CD4-positive, alpha-beta T cell treated with Interleukin-12 subunit alpha and Interleukin-12 subunit beta, for 1 hour (primary cell): ENCODE measurements around the gene CENPP.
"Not testable (repeated sequence)": the region's sequence is repeated elsewhere in the genome, so short reads cannot be mapped to it uniquely, and the experiment has no call there.

Source experiments
- DNase-seq: peaks from one replicate; pipeline ENCODE4 v3.0.0-alpha.2; 2020

The CENPP gene

DNA sequence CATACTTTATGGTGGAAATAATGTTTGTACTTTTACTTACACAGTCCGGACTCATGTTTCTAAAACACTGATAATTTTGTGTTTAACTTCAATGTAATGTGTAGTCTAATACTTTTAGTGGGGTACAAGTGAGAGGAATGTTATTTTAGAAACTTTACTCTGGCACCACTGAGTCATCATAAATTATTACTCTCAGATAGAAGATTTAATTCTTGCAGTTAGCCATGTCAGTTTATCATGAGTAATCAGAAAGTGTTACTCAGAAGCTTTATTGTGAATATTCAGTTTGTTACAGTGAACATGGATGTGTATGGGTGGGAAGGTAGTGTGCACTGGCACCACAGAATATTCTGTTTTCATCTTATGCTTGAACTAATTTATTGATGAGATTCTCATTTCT is 58.6 kb downstream of the CENPP start:
- DNase-seq, result no peak

DNA sequence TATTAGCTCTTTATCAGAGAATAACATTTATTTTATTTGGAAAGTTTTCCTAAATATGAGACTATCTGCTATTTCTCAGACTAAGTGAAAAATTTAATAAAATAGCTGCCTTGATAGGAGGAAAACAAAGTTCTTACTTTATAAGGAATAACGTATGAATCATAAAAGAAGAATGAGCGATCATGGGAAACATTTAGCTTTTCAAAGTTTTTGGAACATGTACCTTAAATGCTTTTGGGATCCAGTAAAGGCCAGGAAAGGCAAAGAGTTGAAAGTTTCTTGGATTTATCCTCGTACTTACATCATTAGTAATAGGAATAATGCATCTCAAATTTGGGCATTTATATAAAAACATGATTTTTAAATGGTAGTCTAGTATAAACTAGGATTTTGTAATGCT is 59.2 kb downstream of the CENPP start:
- DNase-seq, result no peak

DNA sequence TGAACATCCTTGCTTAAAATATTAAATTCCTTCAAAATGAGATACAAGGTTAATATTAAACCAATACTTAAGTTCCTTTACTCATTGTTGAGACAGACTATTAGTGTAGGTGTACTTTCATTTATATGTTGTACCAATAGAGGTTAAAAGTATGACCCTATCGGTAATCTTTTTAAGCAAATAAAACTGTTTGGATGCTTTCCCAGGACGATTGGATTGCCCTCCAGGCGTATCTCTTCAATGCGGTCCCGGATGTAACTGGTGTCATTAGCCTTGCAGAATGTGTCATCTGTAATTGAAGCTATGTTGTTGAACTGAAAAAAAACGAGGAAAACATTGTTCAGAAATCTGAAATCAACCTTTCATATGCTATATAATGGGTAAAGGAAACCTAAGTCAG is 59.7 kb downstream of the CENPP start:
- DNase-seq, result no peak

DNA sequence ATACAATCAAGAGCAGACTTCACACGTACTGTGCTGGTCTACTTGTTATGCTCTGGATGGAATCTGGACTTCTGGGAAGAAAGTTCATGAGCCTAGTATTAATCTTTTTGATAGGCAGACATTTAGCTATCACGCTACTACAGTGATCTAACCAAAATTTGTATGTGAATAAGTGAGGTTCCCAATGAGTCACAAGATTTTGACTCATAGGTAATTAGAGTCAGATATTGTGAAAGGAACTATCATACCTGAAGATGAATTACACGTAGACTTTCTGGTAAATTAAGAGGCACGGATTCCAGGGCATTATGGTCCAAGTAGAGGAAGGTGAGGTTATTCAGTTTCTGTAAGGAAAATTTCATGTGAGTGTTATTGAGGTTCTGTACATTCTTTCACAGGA is 60.2 kb downstream of the CENPP start:
- DNase-seq, result no peak

DNA sequence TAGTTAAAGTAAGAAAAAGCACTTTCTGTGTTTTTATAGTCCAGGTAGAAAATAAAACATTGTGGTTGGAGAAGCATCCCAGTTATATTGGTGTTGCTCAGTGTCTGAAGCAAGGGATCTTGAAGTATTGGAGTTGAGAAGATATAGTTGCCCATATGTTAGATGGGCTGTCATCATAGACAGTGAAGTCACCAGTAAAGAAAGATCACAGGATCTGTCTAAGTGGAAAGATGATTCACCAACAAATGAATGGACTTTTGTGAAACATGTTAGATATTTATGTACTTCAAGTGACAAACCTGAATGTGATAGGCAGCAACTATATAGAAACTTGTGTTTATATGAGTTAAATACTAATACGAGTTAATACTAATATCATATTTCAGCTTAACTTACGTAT is 66.9 kb downstream of the CENPP start:
- no peak for DNase-seq

DNA sequence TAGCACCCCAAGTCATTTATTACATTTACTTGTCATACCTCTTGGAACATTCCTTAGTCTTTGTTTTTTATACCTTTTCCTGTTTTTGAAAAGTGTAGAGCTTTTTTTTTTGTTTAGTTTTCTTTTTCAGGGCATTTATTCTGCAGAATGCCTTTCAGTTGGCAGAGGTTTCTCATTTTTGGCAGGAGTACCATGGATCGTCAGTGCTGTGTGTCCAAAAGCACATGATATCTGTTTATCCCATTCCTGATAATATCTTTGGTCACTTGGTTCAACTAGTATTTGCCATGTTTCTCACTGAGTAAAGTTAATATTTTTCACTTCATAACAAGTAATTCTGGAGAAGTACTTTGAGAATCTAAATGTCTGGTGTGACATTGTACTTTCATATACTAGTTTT is 67.9 kb downstream of the CENPP start:
- no peak for DNase-seq

DNA sequence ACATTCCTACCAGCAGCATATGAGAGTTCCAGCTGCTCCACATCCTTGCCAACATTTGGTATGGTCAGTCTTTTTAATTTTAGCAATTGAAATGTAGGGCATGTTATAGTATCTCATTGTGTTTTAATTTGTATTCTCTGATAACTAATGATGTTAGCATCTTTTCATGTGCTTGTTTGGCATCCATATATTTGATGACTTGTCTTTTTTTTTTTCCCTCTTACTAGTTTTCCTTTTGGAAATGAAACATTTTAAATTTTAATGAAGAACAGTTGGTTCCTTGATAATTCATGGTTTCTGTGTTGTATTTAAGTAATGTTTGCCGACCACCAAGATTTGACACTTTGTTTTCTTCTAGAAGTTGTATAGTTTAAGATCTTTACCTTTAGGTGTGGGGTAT is 69.9 kb downstream of the CENPP start:
- no peak for DNase-seq

DNA sequence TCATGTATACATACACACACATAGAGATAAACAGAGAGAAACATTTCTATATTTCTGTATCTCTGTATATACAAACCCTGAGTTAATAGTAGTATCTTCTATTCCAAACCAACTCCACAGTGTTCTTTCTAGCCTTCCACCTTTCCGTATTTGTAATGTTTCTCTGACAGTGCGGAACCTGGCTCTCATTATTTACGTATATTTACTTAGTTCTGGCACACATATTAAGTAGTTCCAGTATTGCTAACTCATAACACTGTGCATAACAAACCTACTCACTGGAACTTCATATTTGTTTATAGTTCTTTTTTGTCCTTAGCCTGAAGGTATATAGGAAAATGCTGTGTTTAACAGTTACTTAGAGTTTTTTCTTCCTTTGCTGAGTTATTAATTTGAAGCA is 72.1 kb downstream of the CENPP start:
- no peak for DNase-seq

DNA sequence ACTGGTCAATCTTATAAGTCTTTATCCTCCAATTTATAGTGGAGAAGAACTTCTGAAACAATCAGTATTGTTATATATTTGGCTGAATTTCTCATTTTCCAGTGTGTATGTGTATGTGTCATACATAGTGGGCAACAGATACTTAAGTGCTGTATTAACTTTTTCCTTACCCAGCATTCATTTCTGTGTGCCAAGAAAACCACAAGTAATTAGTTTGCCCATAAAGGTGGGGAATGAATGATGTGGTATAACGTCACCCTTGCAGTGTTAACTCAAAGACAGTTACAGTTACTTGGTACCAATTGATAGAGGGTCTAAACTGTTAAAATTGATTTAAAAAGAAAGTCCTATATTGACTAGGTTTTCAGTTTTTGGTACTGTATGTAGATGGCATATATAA is 76.6 kb downstream of the CENPP start:
- DNase-seq, result no peak

DNA sequence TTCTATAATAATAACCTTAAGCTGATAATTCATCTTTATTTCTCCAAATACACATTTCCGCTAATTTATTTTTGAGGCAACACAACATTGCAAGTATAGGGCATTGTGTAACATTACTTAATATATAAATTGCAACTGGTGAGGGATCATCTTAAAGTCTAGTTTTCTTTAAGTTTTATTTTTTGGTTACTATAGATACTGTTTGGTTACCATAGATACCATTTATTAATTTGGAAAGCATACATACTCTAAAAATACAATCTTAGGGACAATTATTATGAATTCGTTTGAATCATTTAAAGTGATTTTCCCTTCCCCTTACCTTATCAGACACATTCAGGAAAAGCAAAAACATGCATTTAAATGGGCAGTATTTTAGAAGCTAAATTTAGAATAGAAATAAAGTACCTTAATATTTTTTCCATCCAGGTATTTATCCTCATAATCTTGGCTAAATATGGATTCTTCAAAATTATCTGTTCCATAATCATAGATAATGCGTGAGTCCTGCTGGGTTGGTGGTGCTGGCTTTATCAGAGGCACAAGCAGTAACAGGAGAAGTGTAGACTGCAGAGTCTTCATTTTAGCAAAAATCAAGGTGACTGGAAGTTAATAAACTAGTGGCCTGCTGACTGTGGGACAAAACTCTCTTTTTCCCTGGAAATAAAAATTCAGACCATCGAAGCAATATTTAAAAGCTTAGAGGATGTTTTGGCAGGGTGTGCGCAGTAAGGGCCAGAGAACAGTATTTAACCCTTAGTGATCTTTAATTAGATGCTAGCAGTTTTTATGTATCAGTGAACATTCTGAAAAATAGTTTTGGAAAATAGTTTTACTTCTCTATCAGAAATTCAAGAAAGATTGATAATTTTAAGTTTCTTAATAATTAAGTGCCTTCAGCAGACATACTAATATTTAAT is 77.3 kb downstream of the CENPP start:
- no peak for DNase-seq

DNA sequence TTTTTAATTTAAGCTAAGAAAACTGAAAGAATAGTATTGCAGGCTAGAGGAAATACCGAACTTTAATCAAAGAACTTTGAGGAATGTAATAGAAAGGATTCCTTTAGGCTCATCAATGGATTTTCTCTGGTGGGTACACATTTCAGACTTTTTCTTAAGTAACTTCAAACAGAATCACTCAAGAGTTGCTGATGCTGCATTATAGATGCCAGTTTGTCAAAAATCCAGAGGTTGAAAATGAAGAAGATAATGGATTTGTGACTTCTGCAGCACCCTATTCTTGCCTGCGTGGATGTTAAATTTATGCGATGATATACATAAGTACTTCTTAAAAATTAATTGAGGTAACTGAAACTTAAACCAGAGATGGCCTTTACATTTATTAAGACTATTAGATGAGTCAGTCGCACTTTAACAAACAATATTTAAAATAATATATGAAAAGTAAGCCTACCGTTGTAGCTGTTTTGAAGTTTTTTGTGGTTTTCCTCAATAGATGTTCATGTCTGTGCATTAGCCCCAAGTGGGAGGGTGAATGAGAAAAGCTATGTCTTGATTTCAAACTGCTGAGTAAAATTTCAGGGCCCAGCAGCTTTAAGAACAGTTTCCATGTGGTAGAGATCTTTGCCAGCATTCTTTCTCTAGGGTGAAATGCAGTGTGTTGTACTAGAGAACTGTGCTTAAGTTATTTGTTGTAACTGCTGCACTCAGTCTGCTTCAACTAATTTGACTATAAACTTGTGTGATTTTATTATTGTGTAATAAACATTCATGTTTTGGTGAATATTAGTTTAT is 78.5 kb downstream of the CENPP start, which contains the start of gene OGN:
TSS of gene OGN (minus strand) at position 537 of the 795 bp plus-strand sequence. CDS start 1,171 bp downstream, outside the sequence.
- DNase-seq, result no peak

DNA sequence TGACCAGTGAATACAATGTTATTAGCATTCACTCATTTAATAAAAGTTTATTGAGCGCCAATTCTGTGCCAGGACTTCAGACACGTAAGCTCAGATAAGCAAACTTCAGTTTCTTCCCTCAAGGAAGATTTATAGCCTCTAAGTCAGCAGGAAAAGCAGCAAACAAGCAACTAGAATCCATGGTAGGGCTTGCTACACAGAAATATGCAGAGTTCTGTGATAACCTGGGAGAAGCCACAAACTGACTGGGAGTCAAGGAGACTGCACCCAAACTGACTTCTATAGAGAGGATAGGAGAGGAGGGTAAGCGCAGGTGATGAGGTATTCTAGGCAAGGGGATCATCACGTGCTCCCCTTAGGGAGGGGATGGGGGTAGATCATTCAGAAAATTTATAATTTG is 80.1 kb downstream of the CENPP start:
- DNase-seq, result no peak

DNA sequence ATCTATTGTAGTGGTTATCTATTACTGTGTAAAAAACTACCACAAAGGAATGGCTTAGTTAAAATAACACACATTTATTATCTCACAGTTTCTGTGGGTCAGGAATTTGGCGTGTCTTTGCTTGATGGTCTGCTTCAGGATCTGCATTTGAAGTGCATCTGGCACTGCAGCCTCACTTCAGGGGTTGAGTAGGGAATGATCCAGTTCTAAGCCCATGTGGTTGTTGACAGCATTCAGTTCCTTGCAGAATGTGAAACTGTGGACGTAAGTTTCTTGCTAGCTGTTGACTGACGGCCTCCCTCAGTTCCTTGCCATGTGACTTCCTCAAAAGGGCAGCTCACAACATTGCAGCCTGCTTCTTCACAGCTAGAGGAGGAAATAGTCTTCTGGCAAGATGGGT is 80.7 kb downstream of the CENPP start:
- DNase-seq, result peak; percentile 53

DNA sequence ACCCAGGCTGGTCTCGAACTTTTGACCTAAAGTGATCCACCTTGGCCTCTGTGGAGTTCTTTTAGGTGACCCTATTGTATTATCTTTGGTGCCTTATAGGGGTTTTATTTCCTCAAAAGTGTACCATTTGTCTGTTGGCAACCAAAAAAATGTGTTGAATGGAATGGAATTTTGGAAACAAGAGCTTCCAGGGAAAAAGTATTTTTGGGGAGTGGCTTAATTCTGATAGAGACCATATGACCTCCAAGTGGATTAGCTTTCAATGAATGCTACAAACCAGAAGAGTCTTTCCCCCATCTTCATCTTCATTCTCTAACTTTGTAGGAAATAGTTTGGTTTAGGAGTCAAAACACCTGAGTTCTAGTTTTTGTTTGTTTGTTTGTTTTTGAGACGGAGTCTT is 82.1 kb downstream of the CENPP start:
- DNase-seq, result no peak

DNA sequence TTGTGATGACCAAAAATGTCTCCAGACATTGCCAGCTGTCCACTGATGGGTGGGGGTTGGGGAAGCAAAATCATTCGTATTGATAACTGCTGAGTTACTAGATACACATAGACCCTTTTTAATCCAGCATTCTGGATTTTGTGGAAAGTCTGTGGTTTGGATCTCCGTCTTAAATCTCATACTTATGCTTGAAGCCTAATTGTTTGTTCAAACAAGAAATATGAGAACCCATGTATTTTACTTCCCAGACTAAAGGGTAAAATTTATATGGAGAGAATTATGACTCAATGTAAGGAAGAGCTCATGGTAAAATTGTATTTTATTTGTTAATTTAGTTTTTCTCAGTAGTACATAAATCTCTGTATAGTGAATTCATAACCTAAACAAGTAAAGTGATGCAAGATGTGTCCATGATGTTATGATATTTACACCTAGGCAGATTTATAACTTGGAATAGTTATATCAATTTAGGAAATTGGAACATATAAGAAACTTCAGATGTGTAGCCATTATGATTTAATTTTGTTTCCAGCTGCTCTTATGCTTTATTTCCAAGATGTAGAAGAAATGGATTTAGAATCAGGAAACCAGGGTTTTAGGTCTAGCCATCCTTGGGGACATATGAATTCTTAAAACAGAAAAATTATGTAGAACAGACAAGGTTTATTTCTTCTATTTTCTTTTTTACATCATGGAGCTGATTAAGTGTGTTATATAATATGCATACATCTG is 83.2 kb downstream of the CENPP start:
- DNase-seq, result no peak

DNA sequence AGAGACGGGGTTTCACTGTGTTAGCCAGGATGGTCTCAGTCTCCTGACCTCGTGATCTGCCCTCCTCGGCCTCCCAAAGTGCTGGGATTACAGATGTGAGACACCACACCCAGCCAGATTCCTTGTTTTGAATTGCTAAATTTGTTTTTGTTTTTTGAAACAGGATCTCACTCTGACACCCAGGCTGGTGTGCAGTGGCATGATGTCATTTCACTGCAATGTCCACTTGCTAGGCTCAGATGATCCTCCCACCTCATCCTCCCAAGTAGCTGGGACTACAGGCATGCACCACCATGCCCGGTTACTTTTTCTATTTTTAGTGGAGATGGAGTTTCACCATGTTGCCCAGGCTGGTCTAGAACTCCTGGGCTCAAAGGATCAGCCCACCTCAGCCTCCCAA is 85.4 kb downstream of the CENPP start:
- DNase-seq, result not testable (repeated sequence)

DNA sequence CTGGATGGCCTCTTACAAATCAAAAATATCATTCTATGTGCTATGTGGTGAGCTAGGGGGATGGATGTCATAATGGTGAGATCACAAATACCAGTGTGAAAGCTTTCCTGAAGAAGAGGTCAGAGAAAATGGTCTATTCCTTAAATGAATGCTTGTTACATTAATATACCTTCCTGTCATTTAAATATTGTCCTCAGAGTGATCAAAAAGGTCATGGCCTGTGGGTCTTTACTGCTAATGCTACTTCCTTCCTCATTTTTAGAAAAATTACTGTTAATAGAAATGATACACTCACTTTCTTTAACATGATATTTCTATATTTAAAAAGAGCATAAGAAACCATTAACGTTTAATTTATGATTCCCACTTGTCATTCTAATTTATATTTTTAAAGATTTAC is 88.8 kb downstream of the CENPP start:
- no peak for DNase-seq

DNA sequence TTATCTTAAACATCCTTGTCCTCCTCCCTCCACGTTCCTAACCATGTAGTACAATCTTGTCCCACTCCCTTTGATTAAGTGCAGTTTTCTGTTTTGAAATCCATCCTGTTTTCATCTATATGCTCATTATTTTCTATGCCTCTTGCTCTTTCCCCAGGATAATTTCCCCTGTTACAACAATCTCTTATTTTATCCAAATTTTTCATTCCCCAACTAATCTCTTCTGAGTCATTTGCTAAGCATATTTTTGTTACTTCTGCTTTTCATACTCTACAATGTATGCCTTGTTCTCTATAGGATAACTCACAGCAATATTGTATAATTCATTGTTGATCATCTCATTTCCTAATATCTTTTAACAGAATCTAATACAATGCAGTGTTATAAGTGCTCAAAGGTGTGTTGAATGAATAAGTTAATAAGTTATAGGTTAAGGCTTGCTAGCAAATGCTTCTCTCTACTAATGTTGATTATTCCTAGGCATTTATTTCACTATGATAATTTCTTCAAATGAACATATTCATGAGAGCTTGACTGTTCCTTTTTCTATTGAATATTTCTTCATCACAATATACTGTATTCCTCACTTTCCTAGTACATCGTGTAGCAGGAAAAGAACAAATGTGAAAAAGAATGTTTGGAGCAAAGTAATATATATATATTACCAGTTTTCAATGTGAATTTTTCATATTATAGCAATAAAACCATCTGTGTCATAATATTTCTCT is 97.0 kb downstream of the CENPP start:
- DNase-seq, result no peak

DNA sequence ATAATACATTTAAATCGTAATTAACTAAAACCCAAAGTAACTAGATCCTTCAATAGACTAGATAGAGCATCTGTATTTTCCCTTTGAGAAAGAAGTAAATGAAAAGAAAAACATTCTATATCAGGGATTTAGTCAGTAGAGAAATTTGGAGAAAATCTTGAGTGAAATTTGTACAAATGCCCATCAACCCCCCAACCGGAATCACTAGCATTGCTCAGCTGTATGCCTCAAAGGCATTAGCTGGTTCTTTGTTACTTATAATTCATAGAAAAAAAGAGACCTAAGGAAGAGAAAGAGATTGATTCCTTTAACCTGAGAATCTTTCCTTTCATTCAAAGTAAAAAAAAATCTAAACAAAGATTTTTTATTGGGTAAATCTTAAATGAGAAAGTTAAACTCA is 97.9 kb downstream of the CENPP start:
- DNase-seq, result no peak

DNA sequence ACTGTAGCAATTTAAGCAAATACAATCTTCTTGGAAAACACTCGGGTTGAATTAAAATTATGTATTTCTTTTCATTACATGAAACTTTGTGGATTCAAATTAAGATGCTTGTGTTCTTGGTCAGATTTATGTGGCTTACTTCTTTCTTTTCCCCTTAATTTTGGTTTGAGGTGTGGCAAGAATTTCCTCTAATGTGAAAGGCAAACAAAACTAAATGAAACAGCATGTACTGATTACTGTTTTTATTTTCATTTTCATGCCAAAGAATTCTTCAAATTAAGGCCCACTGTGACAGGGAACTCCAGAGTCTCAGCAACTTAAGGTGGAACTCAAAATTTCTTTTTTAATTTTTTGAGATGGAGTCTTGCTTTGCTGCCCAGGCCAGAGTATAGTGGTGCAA is 98.6 kb downstream of the CENPP start, which contains the start of gene OMD:
TSS of gene OMD (minus strand) at position 132 of the 400 bp plus-strand sequence. CDS start 6,913 bp downstream, outside the sequence.
- no peak for DNase-seq

DNA sequence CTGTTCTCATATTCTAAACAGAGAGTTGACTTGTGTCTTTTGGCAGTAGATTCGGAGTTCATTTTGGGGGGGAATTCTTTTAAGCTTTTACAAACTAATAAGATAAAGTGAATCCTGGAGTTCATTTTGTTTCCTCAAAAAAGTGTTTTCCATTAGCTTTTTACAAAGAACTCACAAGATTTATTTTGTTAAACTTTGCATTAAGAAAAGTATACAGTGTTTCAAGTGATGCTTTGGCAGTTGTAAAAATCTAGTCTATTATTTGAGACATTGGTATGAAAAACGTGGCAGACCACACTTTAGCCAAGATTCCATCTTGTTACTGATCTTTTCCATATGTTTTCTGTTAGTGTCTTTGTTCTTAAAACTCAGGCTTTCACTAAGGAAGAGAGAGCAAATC is 99.7 kb downstream of the CENPP start:
- DNase-seq, result no peak

DNA sequence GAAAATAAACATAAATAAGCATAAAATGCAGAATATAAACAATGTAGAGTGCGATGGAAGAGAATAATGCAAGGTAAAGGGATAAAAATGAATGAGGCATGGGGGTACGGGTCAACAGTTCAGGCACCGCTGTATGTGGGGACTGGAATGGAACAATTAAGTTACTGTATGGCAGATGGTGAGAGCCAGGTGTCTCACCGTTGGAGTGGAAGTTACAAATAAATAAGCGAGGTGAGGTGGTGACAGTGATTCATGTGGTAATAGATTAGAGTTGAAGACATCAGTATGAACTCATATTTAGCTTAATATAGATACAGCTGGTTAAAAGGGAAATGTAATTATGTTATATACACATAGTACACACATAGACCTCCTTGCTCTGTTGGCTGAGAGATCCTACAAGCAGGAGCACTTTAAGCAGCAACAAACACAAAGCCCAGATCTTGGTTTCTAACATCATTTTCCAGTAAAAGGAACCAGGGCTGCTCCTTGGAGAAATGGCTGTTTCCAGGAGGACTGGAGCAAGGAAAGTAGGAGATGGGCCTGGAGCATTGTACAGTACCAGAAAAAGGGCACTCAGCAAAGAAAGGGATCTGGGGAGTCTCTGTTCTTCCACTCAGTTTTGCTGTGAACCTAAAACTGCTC is 100.9 kb downstream of the CENPP start:
- DNase-seq, result no peak
